Neural cell (in vitro differentiated cells): ENCODE measurements around the gene PRF1.

Source experiments
- CTCF ChIP-seq: fragments of 450-650 bp; IDR thresholded peaks from 2 replicates; pipeline ENCODE4 v1.5.1; 2014; ENCODE audit warnings: antibody characterized with exemption, mild to moderate bottlenecking, moderate library complexity; ENCODE audit not compliant: poor library complexity, severe bottlenecking
- EP300 ChIP-seq: fragments of 450-650 bp; conservative IDR thresholded peaks from 2 replicates; pipeline ENCODE4 v1.6.1; 2014; ENCODE audit warnings: antibody characterized with exemption, mild to moderate bottlenecking, moderate library complexity; ENCODE audit not compliant: poor library complexity, severe bottlenecking

GRCh38 chr10:70551466-70551865 lies 51.1 kb downstream of the PRF1 start:
- TF ChIP-seq CTCF (no peak), EP300 (no peak)
